ENCODE data around the gene BABAM2. TPM values are rescaled to one million over a fixed set of nuclear protein-coding genes. Genes with fewer than 3 reads are reported as not detected.

The BABAM2 gene
- total RNA-seq, 2 experiments from 2014 or later: 66.8 to 68.4 TPM

GRCh38 chr2:28096421-28096820 is 205.9 kb downstream of the BABAM2 start:
- no peak overlapping the region for H3K27ac Mint-ChIP-seq
- intact Hi-C loops (cut with micrococcal nuclease): no loop called here
- H3K4me1 Mint-ChIP-seq (ENCODE audit: low read depth): no peaks in the 10 kb centered on the region
- ChIA-PET POLR2A (no interaction called here), CTCF (interaction anchor here (0.7 kb wide), 1 partner anchor 59 kb away, joined by 3 read pairs; no protein-coding TSS in a partner anchor)
- no peaks in the 10 kb centered on the region for H3K27me3 Mint-ChIP-seq
- no peaks in the 10 kb centered on the region for H3K9me3 Mint-ChIP-seq
- DNase-seq: no peak
- no peak for ATAC-seq
- H3K36me3 Mint-ChIP-seq (ENCODE audit: low read depth): no peaks in the 10 kb centered on the region
- no peak overlapping the region for H3K4me3 Mint-ChIP-seq
- no peak for TF ChIP-seq CTCF (IDR thresholded peaks at IDR 0.05)

GRCh38 chr2:28098501-28099225 is 208.1 kb downstream of the BABAM2 start:
- ChIA-PET CTCF (interaction anchor here (1.5 kb wide), 1 partner anchor 10 kb away, joined by 3 read pairs; no protein-coding TSS in a partner anchor), POLR2A (no interaction called here)
- intact Hi-C loops (cut with micrococcal nuclease): no loop called here
- ATAC-seq (no peak), DNase-seq (no peak)
- Mint-ChIP-seq H3K36me3 (ENCODE audit: low read depth) (peaks cover under 1% of the 10 kb centered on the region), H3K4me3 (no peak overlapping the region), H3K4me1 (ENCODE audit: low read depth) (peaks cover 3% of the 10 kb centered on the region), H3K27ac (no peak overlapping the region), H3K27me3 (no peaks in the 10 kb centered on the region), H3K9me3 (no peaks in the 10 kb centered on the region)
- TF ChIP-seq CTCF (IDR thresholded peaks at IDR 0.05): no peak

GRCh38 chr2:28101123-28101522 is 210.6 kb downstream of the BABAM2 start:
- ChIA-PET CTCF (no interaction called here), POLR2A (no interaction called here)
- Mint-ChIP-seq H3K4me3 (no peak overlapping the region), H3K27me3 (no peaks in the 10 kb centered on the region), H3K36me3 (ENCODE audit: low read depth) (peaks cover 3% of the 10 kb centered on the region), H3K27ac (no peak overlapping the region), H3K9me3 (no peaks in the 10 kb centered on the region), H3K4me1 (ENCODE audit: low read depth) (peaks cover 3% of the 10 kb centered on the region)
- intact Hi-C loops (cut with micrococcal nuclease): no loop called here
- no peak for TF ChIP-seq CTCF (IDR thresholded peaks at IDR 0.05)
- ATAC-seq (no peak), DNase-seq (no peak)

GRCh38 chr2:28101892-28102291 is 211.4 kb downstream of the BABAM2 start:
- Mint-ChIP-seq H3K4me1 (ENCODE audit: low read depth) (peaks cover 3% of the 10 kb centered on the region), H3K4me3 (no peak overlapping the region), H3K36me3 (ENCODE audit: low read depth) (peaks cover 3% of the 10 kb centered on the region), H3K9me3 (no peaks in the 10 kb centered on the region), H3K27ac (no peak overlapping the region), H3K27me3 (no peaks in the 10 kb centered on the region)
- DNase-seq (no peak), ATAC-seq (no peak)
- intact Hi-C loops (cut with micrococcal nuclease): no loop called here
- TF ChIP-seq CTCF (IDR thresholded peaks at IDR 0.05): no peak
- POLR2A ChIA-PET: no interaction called here
- CTCF ChIA-PET: no interaction called here

- intact Hi-C loops (cut with micrococcal nuclease): no loop called here
- Mint-ChIP-seq H3K27me3 (no peaks in the 10 kb centered on the region), H3K9me3 (no peaks in the 10 kb centered on the region), H3K27ac (no peak overlapping the region), H3K4me3 (no peak overlapping the region), H3K36me3 (ENCODE audit: low read depth) (peaks cover 3% of the 10 kb centered on the region), H3K4me1 (ENCODE audit: low read depth) (peaks cover 3% of the 10 kb centered on the region)
- no peak for DNase-seq
- no peak for TF ChIP-seq CTCF (IDR thresholded peaks at IDR 0.05)
- ATAC-seq: no peak
- ChIA-PET CTCF (no interaction called here), POLR2A (no interaction called here)
These were observed 211.9 kb downstream of the BABAM2 start for GRCh38 chr2:28102455-28102874.
